ENCODE results near the gene KLK15.

- TF ChIP-seq CTCF (IDR thresholded peaks at IDR 0.05) = no peak
- no peak for TF ChIP-seq POLR2AphosphoS5 (IDR thresholded peaks at IDR 0.05)
- TF ChIP-seq POLR2A (IDR thresholded peaks at IDR 0.05) = no peak
- no peak for TF ChIP-seq EP300 (IDR thresholded peaks at IDR 0.05)
These were observed 34.5 kb downstream of the KLK15 start for GRCh38 chr19:50798659-50799546.

Measured in gastroesophageal sphincter (tissue), 3 donors.